G401.6 (cell line): Measurements from ENCODE around the gene SPECC1.
"Not testable (repeated sequence)": the region's sequence is repeated elsewhere in the genome, so short reads cannot be mapped to it uniquely, and the experiment has no call there.

Source experiments
- FAIRE-seq: peaks from 2 replicates; lab custom pipeline; 2012; peaks lifted over from hg19 to GRCh38; lab: Jason Lieb, UNC

Gene SPECC1

DNA sequence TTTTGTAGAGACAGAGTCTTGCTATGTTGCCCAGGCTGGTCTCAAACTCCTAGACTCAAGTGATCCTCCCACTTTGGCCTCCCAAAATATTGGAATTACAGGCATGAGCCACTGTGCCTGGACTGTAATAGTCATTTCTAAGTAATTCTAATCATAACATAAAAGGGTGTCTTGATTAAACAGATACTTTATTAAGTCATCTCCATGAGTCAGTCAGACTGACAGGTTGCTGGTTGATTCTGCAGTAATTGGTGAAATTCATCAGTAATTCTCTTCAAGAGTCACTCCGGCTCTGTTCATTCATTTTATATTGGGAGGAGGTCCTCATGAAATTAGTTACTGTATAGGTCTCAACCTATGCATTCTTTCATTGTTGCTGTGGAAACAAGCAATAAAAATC is 85.6 kb downstream of the SPECC1 start:
- no peak for FAIRE-seq

DNA sequence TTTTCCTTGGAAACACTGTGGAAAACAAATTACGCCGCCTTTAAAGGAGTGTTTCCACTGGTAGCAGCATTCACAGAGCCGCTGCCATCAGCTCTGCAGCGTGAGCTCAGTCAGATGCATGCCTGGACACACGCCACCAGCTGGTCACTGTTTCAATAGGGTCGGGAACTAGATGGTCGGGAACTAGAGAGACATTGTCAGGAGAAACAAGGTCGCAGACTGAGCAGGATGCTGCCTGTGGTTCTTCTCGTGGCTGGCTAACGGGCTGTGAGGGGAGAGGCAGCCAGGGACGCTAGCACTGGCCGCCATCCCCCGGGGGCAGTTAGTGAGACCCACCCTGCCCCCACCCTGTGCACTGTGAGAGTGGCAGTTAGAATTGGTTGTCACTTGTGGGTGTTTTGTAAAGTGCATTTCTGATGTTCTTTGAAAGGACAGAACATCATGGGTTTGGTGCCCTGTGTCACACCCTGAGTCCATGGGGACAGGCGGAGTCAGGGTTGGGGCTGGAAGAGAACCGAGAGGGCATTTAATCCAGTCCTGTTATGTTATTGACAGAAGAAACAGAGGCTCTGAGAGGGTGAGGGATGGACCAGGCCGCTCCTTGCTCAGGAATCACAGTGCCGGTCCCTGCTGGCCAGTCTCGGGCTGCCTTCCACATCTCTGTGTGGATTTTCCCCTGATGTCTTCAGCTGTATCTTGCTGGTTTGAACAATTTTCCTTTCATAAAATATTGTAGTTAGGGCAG is 86.3 kb downstream of the SPECC1 start:
- no peak for FAIRE-seq

DNA sequence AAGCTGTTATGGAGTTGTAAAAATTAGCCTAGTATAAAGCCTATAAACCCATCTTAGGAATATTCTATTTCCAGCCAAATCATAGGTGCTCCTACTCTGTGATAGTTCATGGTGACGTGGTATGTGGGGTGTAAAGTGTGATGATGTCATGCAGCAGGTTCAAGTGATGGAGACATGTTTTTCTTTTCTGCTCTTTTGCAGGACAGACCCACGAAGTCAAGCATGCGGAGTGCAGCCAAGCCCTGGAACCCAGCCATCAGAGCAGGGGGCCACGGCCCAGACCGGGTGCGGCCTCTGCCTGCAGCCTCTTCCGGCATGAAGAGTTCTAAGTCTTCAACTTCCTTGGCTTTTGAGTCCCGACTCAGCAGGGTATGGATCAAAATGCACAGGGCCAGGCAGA is 87.3 kb downstream of the SPECC1 start:
- FAIRE-seq, result no peak

DNA sequence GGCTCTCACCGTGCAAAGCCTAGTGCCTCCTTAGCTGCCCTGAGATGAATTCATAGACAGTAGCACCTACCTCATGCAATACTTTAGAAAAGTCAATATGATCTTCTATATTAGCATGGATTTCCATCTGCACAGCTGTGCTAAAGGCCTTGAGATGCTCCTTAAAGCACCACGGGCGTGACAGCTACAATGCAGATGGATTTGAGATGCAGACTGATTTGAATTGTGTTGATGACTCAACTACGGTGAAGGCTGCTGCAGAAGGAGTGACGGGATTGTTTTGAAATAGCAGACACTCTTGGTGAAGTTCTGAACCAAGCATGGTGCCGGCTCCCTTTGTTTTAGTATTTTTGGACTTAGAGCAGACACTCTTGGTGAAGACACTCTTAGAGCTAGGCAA is 88.2 kb downstream of the SPECC1 start:
- FAIRE-seq, result no peak

DNA sequence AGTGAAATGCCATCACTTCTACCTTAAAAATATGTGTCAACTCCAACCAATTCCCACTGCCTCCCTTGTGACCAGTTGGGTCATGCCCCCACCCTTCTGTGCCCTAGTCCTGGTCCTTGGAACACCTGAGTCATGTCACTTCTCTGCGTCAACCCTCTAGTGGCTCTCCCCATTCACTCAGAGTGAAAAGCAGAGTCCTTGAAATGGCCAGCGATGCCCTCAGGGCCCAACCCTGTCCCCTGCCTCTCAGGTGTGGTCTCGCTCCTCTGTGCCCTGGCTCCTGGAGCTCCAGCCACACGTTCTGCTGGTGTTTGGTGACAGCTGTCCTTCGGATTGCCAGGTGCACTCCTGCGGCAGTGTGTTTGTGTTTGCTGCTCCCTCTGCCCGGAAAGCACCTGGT is 89.2 kb downstream of the SPECC1 start:
- FAIRE-seq, result no peak

DNA sequence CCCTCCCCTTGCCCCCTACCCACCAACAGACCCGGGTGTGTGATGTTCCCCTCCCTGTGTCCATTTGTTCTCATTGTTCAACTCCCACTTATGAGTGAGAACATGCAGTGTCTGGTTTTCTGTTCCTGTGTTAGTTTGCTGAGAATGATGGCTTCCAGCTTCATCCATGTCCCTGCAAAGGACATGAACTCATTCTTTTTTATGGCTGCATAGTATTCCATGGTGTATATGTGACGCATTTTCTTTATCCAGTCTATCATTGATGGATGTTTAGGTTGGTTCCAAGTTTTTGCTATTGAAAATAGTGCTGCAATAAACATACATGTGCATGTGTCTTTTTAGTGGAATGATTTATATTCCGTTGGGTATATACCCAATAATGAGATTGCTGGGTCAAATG is 91.6 kb downstream of the SPECC1 start:
- FAIRE-seq, result not testable (repeated sequence)

DNA sequence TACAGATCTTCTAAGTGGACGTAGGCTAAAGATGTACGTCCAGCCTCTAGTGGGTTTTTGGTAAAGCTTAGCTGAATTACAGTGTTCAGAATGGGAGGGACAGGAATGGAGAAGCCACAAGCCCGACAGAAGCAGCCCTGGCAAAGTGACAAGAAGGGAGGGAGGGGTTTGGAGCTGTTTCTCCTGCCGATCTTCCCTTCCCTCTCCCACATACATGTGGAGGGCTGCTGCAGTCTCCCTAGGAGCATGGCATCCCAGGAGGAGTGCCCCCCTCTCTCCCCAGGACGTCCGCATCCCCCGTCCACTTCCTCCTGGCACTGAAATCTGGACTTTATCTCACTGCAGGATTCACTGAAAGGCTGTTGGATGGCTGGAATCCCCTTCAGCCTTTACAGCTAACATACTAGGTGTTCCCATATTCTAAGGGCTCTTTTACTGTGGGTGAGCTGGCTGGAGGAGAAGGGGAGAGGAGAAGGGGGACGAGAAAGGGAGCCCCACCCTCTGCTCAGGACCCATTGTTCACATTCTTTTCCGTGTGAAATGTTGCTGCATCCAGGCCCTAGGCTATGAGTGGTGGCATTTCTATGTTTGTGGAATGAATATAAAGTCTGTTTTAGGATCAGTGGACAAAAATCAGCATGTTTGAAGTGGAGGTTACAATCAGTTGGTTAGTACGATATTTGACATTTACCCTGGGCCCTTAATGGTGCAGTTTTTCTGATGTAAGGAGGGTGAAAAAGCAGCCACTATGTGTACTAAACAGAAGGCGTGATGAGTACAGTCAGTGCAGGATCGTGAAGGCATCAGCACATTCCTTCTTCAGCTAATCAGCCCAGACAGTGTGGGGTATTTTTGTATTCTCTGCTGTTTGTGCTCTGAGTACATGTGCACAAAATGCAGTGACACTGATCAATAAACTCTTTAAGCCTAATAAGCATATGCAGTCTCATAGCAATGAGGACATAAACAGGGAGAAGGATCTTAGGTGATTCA is 94.6 kb downstream of the SPECC1 start:
- FAIRE-seq, result no peak

DNA sequence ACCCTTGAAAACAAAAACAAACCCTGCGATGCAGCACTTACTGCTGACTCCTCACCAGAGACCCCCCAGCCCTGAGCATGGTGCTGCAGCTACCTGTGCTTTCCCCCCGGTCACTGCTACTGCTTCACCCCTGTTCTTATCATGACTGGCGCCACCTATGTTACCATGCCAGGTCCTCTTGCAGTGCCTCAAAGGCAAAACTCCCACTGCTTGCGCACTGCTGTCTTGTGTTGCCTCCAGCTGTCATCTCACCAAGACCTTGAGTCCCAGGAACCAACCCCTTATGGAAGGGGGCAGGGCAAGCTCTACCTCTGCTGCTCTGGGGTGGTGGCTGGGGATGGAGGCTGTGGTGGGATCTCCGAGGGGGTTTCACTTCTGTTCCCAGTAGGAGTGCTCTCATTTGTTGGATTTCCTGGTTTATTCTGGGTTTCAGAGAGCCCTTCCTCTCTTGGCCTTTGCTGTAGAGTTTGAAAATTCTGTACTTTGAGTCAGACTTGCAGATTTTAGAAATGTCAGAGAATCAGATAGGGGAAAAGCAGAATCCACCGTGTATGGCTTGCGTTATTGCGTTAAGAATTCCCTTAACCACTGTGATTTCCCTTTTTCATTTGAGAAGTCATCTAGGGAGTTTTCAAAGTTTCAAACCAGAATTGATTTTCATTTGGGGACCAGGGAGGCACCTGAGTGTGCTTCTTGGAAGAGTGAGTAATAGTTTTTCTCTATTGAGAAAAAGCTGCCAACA is 96.6 kb downstream of the SPECC1 start:
- no peak for FAIRE-seq

DNA sequence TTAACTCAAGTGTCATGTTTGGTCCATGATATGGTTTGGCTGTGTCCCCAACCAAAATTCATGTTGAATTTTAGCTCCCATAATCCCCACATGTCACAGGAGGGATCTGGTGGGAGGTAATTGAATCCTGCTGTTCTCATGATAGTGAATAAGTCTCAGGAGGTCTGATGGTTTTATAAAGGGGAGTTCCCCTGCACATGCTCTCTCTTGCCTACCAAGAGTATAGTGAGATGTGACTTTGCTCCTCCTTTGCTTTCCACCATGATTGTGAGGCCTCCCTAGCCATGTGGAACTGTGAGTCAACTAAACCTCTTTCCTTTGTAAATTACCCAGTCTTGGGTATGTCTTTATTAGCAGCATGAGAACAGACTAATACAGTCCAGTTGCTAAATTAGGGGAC is 97.3 kb downstream of the SPECC1 start:
- FAIRE-seq, result not testable (repeated sequence)

DNA sequence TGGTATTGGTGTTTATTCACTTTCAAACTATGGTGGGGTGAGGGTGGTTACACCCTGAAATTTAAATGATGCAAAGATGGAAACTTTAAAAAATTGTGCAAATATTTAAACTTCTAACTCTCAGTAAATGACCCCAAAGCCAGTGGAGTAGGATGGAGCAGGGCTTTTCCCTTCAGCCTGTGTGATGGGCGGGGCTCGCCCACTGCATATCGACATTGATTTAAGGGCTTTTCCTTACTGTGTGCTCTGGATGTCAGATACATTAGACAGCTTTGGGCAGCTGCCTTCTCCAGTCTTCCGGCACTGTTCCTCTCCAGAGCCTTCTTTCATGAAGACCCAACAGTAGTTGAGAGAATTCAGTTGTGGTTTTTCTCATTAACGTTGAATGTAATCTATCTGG is 99.9 kb downstream of the SPECC1 start:
- FAIRE-seq, result no peak

DNA sequence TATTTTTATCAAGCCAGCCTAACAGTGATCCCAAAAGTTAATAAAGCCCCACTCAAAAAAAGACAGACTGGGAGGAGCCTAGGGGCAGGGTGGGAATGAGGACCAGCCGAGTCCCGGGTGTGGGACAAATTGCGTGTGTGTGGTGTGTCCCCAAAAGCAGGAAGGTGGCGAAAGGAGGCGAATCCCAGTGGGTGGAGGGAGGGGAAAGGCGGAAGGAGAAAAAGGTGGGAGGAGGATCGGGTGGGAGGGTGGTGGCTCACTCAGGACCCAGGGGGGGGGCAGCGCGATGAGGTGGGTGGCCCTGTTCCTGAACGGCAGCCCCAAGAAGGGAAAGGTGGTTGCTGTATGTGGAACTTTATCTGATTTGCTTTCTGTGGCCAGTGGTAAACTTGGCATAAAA is 102.4 kb downstream of the SPECC1 start:
- FAIRE-seq, result no peak

DNA sequence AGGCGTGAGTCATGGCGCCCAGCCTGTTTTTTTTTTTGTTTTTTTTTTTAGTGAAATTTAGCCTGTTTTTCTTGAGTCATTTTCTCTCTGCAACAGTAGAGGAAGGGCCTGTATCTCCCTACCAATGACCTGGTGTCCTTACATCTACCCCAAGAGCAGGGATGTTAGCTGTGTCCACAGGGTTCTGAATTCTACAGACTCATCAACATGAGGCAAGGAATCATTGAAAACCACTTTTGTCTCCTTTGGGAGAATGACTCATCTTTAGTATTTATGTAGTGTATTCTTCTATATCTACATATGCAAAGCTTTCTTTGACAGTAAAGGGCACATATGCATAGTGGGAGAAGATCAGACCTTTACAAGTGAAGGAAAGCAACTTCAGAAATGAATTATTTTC is 105.3 kb downstream of the SPECC1 start:
- no peak for FAIRE-seq

DNA sequence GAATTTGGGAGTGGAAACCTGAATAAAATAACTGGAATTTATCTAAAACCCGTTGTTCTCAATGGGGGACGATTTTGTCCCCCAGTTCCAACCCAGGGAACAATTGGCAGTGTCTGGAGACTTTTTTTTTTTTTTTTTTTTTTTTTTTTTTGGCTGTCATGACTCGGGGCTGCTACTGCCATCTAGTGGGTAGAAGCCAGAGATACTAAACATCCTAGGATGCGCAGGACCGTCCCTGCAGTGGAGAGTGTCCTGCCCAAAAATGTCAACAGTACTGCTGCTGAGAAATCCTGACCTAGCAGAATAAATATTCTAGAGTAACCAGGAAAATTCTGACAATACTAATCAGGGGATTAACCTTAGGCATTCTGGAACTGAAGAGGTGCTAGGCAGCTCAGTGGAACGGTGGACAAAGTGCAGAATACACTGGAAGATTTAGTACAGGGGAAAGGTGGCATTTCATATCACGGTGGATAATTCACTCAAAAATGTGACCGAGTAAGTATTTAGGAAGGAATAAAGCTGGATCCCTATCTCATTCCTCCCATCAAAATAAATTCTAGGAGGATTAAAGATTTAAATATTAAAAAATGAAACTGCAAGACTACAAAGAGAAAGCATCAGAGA is 107.6 kb downstream of the SPECC1 start:
- FAIRE-seq, result peak; percentile 23

DNA sequence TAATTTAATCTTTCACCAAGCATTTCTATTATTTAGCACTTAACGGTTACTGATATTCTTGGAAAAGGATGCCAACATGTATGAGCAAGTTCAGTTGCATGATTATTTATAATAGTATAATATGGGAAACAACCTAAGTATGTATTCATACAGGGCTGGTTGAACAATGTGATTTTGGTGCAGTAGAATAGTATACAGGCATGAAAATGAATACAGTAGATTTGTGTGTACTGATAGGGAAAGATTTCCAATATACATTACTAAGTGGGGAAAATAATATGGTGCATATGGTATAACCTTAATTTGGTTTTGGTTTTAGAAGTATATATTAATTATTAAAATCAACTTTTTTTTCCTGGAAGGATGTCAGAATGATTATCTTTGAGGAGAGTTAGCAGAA is 109.1 kb downstream of the SPECC1 start:
- no peak for FAIRE-seq

DNA sequence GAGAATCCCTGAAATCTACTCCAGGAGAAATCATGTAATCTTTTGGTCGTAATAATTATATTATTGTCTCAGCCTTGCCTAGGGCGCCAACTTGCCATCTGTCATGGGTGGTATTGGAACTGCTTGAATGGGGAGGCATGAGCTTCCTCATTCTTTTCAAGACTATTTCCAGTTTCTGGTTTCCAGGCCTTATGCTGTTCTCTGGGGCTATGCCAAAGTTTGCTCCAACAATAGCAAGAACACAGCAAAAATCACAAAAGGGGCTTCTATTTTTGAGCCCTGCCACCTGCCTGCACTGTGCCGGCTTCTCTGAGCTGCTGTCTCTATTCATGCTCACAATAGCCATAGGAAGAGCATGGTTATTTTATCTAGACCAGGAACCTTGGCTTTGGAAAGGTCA is 111.7 kb downstream of the SPECC1 start:
- FAIRE-seq, result no peak

DNA sequence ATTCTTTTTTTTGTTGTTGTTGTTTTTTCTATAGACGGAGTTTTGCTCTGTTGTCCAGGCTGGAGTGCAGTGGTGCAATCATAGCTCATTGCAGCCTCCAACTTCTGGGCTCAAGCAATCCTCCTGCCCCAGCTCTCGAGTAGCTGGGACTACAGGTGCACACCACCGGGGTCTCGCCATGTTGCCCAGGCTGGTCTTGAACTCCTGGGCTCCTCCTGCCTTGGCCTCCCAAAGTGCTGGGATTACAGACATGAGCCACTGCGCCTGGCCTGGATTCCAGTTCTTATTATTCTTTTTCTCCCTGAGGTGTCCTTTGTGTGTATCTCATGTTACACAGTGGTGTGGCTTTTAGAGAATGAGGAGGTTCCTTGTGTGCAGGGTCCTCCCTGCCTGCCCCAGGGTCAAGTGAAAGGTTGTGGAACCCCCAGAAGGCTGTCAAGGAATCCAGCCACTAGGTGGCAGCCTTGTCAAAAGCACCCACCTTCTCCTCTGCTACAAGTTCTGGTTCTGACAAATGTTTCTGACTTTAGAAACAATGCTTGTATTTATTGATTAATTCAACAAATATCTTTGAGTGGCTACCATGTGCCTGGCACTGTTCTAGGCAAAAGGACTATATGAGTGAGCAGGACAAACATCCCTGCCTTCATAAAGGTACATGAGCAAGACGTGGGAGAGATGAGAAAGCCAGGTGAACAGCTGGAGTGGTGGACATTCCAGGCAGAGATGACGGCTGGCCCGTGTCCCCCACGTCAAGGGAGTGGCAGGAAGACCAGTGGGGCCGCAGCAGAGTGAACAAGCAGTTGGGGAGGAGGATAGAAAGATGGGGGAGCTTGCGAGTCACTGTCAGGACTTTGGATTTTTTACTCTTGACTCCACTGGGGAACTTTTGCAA is 112.4 kb downstream of the SPECC1 start:
- no peak for FAIRE-seq

DNA sequence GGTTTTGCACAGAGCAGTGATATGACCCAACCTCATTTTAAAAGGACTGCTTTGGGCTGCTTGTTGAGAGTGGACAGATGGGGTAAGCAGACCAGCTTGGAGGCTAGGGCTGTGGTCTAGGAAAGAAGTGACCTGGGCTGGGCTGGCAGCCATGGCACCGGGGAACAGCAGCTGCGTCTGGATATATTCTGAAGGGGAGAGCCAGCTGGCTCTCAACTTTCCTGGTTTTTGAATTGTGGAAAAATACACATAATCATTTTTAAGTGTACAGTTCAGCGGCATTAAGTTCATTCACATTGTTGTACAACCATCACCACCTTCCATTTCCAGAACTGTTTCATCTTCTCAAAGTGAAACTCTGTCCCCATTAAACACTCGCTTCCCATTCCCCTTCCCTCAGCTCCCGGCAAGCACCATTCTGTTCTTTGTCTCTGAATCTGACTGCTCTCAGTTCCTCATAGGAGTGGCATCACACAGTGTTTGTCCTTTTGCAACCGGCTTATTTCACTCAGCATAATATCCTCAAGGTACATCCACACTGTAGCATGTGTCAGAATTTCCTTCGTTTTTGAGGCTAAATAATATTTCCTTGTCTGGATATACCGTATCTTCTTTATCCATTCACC is 113.2 kb downstream of the SPECC1 start:
- no peak for FAIRE-seq

DNA sequence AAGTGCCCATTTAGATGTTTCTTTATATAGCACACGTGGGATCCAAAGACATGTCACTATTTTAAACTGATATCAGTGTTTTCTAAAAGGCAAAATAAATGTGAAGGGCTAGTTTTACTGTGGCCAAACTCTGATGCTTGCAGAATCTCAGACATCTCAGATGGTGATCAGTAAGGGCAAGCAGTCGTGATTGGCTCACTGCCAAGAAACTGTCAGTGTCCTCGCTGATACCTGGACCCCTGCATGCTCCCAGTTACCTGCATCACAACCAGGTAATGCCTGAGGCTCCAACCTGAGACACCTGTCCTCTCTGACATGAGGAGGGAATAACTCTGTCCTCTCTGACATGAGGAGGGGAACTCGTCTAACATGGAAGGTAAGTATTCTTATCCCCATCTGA is 114.0 kb downstream of the SPECC1 start:
- no peak for FAIRE-seq

DNA sequence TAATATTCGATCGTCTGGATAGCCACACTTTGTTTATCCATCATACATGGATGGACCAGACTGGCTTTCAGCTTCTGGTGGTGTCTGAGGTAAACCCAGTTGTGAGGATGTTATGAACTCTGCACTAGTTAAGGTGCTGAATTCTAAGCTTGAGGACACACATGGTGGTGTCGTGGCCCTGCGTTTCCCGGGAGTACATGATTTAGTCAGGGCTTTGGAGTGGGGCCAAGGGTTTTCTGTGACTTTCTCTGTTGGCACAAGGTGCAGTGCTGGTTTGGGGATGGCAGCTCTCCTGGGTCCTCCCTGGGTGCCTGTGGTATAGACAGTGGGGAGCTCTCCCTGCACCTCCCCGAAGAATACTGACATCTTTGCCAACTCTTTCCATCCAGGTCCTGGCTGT is 116.6 kb downstream of the SPECC1 start:
- FAIRE-seq, result no peak

DNA sequence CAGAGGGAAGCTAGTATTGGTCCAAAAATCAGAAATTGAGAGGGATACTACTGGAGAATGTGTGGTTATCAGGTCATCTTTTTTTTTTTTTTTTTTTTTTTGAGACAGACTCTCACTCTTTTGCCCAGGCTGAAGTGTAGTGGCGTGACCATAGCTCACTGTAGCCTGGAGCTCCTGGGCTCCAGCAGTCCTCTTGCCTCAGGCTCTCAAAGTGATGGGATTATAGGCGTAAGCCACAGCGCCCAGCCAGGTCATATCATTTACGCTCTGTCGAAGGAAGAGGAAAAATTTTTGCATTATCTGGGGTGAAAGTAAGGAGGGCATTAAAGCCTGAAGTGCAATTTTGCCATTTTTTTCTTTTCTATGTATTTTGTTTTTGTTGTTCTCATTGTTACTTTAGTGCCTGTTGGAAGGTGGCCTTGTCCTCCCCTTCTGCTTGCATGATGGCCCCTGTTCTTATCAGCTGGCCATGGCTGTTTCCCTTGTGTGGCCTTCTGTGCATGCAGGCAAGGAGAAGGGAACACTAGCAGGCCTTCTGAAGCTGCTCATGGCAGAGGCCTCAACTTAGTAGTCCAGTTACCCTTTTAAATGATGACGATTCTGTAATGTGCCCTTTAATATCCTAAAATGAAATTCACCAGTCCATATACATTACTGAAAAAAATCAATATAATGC is 118.3 kb downstream of the SPECC1 start:
- no peak for FAIRE-seq
